DND-41 (cell line): ENCODE measurements around the gene PCDHB10.
"Not testable (repeated sequence)": the region's sequence is repeated elsewhere in the genome, so short reads cannot be mapped to it uniquely, and the experiment has no call there.

Source experiments
- ATAC-seq: fragments of 200-7000 bp; cut with Tn5 transposase; 3 replicates; pipeline ENCODE4 v1.9.1; 2021; ENCODE audit warnings: low read depth; ENCODE audit not compliant: insufficient read depth
- DNase-seq: peaks from one replicate; pipeline ENCODE4 v3.0.0-alpha.2; 2020
- H2AFZ ChIP-seq: 2 replicates; pipeline ENCODE4 v1.6.0; 2012; ENCODE audit warnings: low read depth, low read length
- H3K27ac ChIP-seq: 2 replicates; pipeline ENCODE4 v1.5.1; 2012; ENCODE audit warnings: low read length, inconsistent platforms
- H3K27me3 ChIP-seq: fragments of 200-600 bp; sonication (generic); 2 replicates; pipeline ENCODE4 v1.6.0; 2012; ENCODE audit warnings: low read length, mild to moderate bottlenecking, inconsistent platforms; ENCODE audit not compliant: insufficient read depth, poor library complexity
- H3K36me3 ChIP-seq: 2 replicates; pipeline ENCODE4 v1.5.1; 2012; ENCODE audit warnings: low read length, inconsistent platforms; ENCODE audit not compliant: insufficient read depth
- H3K4me1 ChIP-seq: 2 replicates; pipeline ENCODE4 v1.5.1; 2012; ENCODE audit warnings: mild to moderate bottlenecking, low read length; ENCODE audit not compliant: insufficient read depth
- H3K4me2 ChIP-seq: 2 replicates; pipeline ENCODE4 v1.6.0; 2012; ENCODE audit warnings: mild to moderate bottlenecking, moderate library complexity, low read length, inconsistent platforms; ENCODE audit not compliant: insufficient read depth
- H3K4me3 ChIP-seq, 2 experiments: fragments of 200-600 bp in 1 of 2; shearing (Covaris generic) in 1 of 2; 2 replicates each; pipeline ENCODE4 v1.5.1; 2012 to 2016; ENCODE audit warnings: inconsistent platforms in 2 of 2, low read length in 2 of 2, mild to moderate bottlenecking in 2 of 2, low read depth in 1 of 2, moderate library complexity in 1 of 2
- H3K79me2 ChIP-seq: 2 replicates; pipeline ENCODE4 v1.6.0; 2012; ENCODE audit warnings: low read length, inconsistent platforms; ENCODE audit not compliant: insufficient read depth
- H3K9ac ChIP-seq: 2 replicates; pipeline ENCODE4 v1.6.0; 2012; ENCODE audit warnings: low read depth, mild to moderate bottlenecking, inconsistent platforms, low read length, moderate library complexity
- H3K9me3 ChIP-seq: 2 replicates; pipeline ENCODE4 v1.5.1; 2012; ENCODE audit warnings: low read length, moderate library complexity, mild to moderate bottlenecking, inconsistent platforms; ENCODE audit not compliant: insufficient read depth, severe bottlenecking
- H4K20me1 ChIP-seq: 2 replicates; pipeline ENCODE4 v1.6.0; 2012; ENCODE audit warnings: low read length; ENCODE audit not compliant: insufficient read depth
- CTCF ChIP-seq: IDR thresholded peaks from 2 replicates; pipeline ENCODE4 v1.5.1; 2012; ENCODE audit warnings: borderline replicate concordance, low read length, moderate library complexity, mild to moderate bottlenecking; ENCODE audit not compliant: poor library complexity, severe bottlenecking; ENCODE audit errors: extremely low read depth
- EZH2 ChIP-seq: IDR thresholded peaks from 3 replicates; pipeline ENCODE4 v1.6.1; 2012; ENCODE audit warnings: borderline replicate concordance, low read depth, mild to moderate bottlenecking, moderate library complexity, low read length, inconsistent platforms; ENCODE audit not compliant: severe bottlenecking

Gene PCDHB10

GRCh38 chr5:141189131-141189530 lies 3.0 kb upstream of the PCDHB10 start:
- not testable (repeated sequence) for H3K4me1 ChIP-seq, ATAC-seq, DNase-seq, H2AFZ ChIP-seq, H4K20me1 ChIP-seq, H3K27me3 ChIP-seq, H3K4me3 ChIP-seq, H3K9me3 ChIP-seq, H3K9ac ChIP-seq, H3K36me3 ChIP-seq, H3K27ac ChIP-seq, H3K79me2 ChIP-seq, H3K4me2 ChIP-seq

- H3K4me1 ChIP-seq, ATAC-seq, H3K4me2 ChIP-seq, H3K4me3 ChIP-seq, H4K20me1 ChIP-seq, H3K9ac ChIP-seq, DNase-seq, H3K36me3 ChIP-seq, H3K27ac ChIP-seq, H3K79me2 ChIP-seq, H3K27me3 ChIP-seq, H2AFZ ChIP-seq: not testable (repeated sequence)
- H3K9me3 ChIP-seq, result peaks cover 14% of the 10 kb centered on the region
Measured at GRCh38 chr5:141194332-141194731, 2.2 kb downstream of the PCDHB10 start.

GRCh38 chr5:141196363-141196762 lies 4.2 kb downstream of the PCDHB10 start:
- Histone ChIP-seq H4K20me1 (no peaks in the 10 kb centered on the region), H3K9ac (no peak overlapping the region), H3K36me3 (no peaks in the 10 kb centered on the region), H3K4me2 (no peak overlapping the region), H3K27me3 (no peaks in the 10 kb centered on the region), H3K4me3 (no peak overlapping the region), H3K4me1 (no peaks in the 10 kb centered on the region), H3K9me3 (peaks cover 14% of the 10 kb centered on the region), H3K79me2 (no peaks in the 10 kb centered on the region), H2AFZ (no peak overlapping the region), H3K27ac (no peak overlapping the region)
- DNase-seq, result no peak
- ATAC-seq, result no peak
- TF ChIP-seq CTCF, result no peak

GRCh38 chr5:141199359-141200235 lies 7.4 kb downstream of the PCDHB10 start, which contains the start of gene PCDHB11:
Gene PCDHB11 (plus strand): TSS chr5:141199627. CDS start chr5:141199775, 148 bp downstream.
- no peaks in the 10 kb centered on the region for H3K27me3 ChIP-seq
- H3K36me3 ChIP-seq, result no peaks in the 10 kb centered on the region
- H3K4me3 ChIP-seq, result no peak within 1 kb of the TSS
- no peaks in the 10 kb centered on the region for H4K20me1 ChIP-seq
- peak; percentile 48 for TF ChIP-seq CTCF
- TF ChIP-seq EZH2, result no peak
- DNase-seq, result no peak
- H3K9ac ChIP-seq, result no peak within 1 kb of the TSS
- H3K4me1 ChIP-seq, result no peaks in the 10 kb centered on the region
- H2AFZ ChIP-seq, result no peak within 1 kb of the TSS
- H3K79me2 ChIP-seq, result no peaks in the 10 kb centered on the region
- H3K9me3 ChIP-seq, result peaks cover 14% of the 10 kb centered on the region
- no peak within 1 kb of the TSS for H3K27ac ChIP-seq
- no peak for ATAC-seq
- H3K4me2 ChIP-seq, result no peak within 1 kb of the TSS

GRCh38 chr5:141201126-141201525 lies 9.0 kb downstream of the PCDHB10 start:
- not testable (repeated sequence) for H3K36me3 ChIP-seq, DNase-seq, H3K4me3 ChIP-seq, H3K27me3 ChIP-seq, H3K4me2 ChIP-seq, H3K9ac ChIP-seq, ATAC-seq, H3K27ac ChIP-seq, H4K20me1 ChIP-seq, H3K4me1 ChIP-seq, H3K79me2 ChIP-seq, H2AFZ ChIP-seq
- H3K9me3 ChIP-seq, result peaks cover 11% of the 10 kb centered on the region

GRCh38 chr5:141201646-141202045 lies 9.5 kb downstream of the PCDHB10 start:
- H3K9ac ChIP-seq, ATAC-seq, H3K27ac ChIP-seq, H2AFZ ChIP-seq, H3K36me3 ChIP-seq, H3K4me3 ChIP-seq, H3K4me1 ChIP-seq, H4K20me1 ChIP-seq, H3K27me3 ChIP-seq, H3K4me2 ChIP-seq, H3K79me2 ChIP-seq, H3K9me3 ChIP-seq, DNase-seq: not testable (repeated sequence)
